Bronchus fibroblast of lung (primary cell): Measurements from ENCODE around the gene EIF3L. TPM values are rescaled to one million over a fixed set of nuclear protein-coding genes. Genes with fewer than 3 reads are reported as not detected.

Source experiments
- total RNA-seq: library from RNA; depleted of rRNA; stranded (reverse); fragments of >200 nt; gene quantifications from 2 replicates; pipeline ENCODE4 v1.2.3, GENCODE V29; 2015

The EIF3L gene
- 337 and 409 TPM in 2 replicates for total RNA-seq

DNA sequence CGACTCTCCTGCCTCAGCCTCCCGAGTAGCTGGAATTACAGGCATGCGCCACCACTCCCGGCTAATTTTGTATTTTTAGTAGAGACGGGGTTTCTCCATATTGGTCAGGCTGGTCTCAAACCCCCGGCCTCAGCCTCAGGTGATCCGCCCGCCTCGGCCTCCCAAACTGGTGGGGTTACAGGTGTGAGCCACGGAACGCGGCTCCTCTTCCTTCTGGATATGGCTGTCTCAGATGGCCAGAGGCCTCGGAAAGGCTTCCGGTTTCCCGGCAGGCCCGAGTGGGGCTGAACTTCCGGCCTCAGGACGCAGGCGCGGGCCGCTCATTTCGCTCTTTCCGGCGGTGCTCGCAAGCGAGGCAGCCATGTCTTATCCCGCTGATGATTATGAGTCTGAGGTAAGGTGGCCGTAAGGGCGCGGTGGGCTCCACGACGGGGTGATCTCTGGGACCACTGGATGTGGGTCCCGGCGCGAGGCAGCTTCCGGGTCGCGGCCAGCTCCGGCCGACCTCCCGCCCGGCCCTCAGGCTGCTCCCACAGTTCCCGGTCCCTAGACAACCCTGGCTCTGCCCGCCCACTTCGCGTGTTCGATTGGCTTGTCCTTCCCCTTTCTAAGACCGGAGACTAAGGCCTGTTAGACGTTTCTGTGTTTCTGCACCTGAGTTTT, at the start of gene EIF3L:
EIF3L (plus strand) TSS at position 331 of the 663 bp plus-strand sequence; CDS start at position 362, 31 bp downstream.

DNA sequence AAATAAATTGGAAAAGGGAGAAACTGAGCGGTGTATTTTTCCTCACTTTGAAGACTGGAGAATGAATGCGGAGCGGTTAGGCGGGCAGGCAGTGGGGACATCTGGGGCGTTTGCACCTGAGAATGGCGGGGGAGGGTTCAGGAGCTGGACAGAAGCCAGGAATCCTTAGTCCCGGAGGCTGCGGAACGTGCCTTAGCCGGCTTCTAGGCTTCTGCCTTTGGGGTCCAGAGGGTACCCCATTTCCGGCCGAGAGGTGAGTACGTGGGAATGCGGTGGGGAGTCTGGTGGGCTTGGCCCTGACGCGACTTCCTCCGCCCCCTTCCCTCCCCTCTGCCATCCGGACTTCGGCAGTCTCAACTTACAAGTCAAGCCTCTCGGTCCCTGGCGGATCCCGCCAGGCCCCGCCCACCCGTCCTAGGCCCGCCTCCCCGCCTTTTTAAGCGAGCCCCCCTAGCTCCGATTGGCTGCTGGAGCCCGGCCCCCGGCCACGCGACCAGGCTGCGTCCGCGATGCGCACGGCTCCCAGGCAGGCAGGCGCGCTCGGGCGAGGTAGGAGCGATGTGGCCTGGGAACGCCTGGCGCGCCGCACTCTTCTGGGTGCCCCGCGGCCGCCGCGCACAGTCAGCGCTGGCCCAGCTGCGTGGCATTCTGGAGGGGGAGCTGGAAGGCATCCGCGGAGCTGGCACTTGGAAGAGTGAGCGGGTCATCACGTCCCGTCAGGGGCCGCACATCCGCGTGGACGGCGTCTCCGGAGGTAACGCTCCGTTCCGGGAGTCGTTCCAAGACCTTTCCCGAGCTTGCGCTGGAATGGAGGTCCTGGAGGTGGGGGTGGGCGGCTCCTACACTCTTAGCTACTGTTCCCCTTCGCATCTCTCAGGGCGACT, 41.6 kb upstream of the EIF3L start, which contains the start of gene GCAT:
GCAT (plus strand) TSS at position 525 of the 884 bp plus-strand sequence; CDS start at position 559, 34 bp downstream.

DNA sequence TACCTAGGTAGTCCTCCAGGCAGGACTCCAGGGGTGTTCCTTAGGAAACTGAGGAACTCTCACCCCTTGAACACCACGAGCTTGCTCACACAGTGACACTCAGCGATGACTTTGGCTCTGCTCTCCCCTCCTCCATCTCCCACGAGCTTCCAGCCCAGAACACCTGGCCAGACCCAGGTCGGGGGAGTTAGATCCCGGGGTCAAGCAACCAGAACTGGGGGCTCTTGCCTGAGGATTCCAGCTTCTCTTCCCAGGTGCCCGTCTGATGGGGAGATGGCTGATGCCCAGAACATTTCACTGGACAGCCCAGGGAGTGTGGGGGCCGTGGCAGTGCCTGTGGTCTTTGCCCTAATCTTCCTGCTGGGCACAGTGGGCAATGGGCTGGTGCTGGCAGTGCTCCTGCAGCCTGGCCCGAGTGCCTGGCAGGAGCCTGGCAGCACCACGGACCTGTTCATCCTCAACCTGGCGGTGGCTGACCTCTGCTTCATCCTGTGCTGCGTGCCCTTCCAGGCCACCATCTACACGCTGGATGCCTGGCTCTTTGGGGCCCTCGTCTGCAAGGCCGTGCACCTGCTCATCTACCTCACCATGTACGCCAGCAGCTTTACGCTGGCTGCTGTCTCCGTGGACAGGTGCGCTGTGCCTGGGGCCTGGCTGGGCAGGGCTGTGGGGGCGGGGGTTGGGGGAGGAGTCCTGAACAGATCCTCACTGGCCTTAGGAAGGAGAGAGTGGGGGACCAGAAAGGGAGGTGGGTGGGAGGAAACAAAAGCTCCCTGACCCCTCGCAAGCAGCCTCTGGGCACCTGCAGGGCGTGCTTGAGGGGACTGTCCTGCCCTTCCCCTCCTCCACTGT, 25.9 kb upstream of the EIF3L start, which contains the start of gene GALR3:
GALR3 (plus strand) TSS at position 249 of the 852 bp plus-strand sequence; CDS start at position 274, 25 bp downstream.

DNA sequence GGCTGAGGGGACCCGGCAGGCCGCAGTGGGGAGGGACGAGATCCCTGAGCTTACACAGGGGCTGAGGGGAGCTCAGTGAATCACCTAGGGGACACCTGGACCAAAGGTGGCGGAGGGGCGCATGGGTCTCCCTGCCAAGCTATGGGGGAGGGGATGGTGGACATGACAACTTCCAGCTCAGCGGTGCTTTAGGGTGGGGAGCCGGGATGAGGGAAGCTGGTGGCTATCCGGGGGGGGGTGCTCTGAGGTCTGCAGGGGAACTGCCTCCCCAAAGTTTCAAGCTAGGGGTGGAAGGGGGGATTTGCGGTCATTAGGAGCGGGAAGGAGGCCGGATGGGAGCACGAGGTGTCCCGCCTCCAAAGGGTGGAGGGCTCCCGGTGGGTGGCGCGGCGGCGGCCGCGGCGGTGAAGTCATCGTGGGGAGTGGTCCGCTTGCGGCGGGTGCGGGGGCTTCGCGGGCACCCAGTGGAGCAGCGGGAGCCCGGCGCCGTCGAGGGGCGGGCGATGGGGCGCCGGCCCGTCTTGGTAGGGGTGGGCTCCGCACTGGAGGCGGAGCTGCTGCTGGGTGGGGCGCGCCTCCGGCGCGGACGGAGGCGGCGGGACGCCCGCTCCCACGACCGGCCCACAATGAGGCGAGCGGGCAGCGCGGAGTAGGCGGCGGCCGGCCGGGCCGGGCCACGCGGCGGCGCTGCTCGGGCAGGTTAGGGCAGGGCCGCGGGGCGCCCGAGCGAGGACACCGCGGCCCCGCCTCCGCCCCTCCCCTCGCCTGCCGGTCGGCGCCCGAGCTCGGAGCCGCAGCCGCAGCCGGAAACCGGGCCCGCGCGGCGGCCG, 56.5 kb downstream of the EIF3L start, which contains the start of gene MICALL1:
MICALL1 (plus strand) TSS at position 764 of the 830 bp plus-strand sequence. CDS start 126 bp downstream, outside the sequence.

Other genes starting within 250 kb of the EIF3L start
- gene GGA1, start 240.6 kb upstream of the EIF3L start, total RNA-seq = 34.6 and 36.3 TPM in 2 replicates
- gene SH3BP1, start 209.8 kb upstream of the EIF3L start, total RNA-seq = 7.6 and 8.9 TPM in 2 replicates
- 14.1 and 14.9 TPM in 2 replicates for gene PDXP, start 190.7 kb upstream of the EIF3L start, total RNA-seq
- gene LGALS1, start 173.8 kb upstream of the EIF3L start, total RNA-seq = 7,222 and 8,728 TPM in 2 replicates
- gene NOL12, start 163.1 kb upstream of the EIF3L start, total RNA-seq = 48.6 and 61.5 TPM in 2 replicates
- gene TRIOBP, start 152.4 kb upstream of the EIF3L start, total RNA-seq = 85.7 and 87.7 TPM in 2 replicates
- 35.2 and 44.4 TPM in 2 replicates for gene GCAT, start 41.5 kb upstream of the EIF3L start, total RNA-seq
- not detected in 2 replicates for gene GALR3, start 26.0 kb upstream of the EIF3L start, total RNA-seq
- 28.5 and 31.4 TPM in 2 replicates for gene ANKRD54, start 5.1 kb upstream of the EIF3L start, total RNA-seq
- 23.3 and 26.2 TPM in 2 replicates for gene MICALL1, start 56.9 kb downstream of the EIF3L start, total RNA-seq
- 0.45 and 0.84 TPM in 2 replicates for gene C22orf23, start 104.2 kb downstream of the EIF3L start, total RNA-seq
- 76.4 and 96.2 TPM in 2 replicates for gene POLR2F, start 104.3 kb downstream of the EIF3L start, total RNA-seq
- not detected in 2 replicates for gene SOX10, start 135.1 kb downstream of the EIF3L start, total RNA-seq
- gene PICK1, start 208.0 kb downstream of the EIF3L start, total RNA-seq = 15.3 and 17.4 TPM in 2 replicates
- 0.17 TPM in 1 of 2 replicates, not detected in the other for gene SLC16A8, start 234.8 kb downstream of the EIF3L start, total RNA-seq